ENCODE data around the gene AMER3. TPM values are rescaled to one million over a fixed set of nuclear protein-coding genes. Genes with fewer than 3 reads are reported as not detected.

Gene AMER3
- polyA plus RNA-seq, 1 donor from 2014 or later = not detected

GRCh38 chr2:130736487-130736886 is 18.9 kb upstream of the AMER3 start:
- Mint-ChIP-seq H3K27ac (no peak overlapping the region), H3K27me3 (peaks cover 1% of the 10 kb centered on the region), H3K4me3 (no peak overlapping the region), H3K4me1 (peaks cover 0 to 3% (median 0%) of the 10 kb centered on the region in 3 donors), H3K36me3 (no peaks in the 10 kb centered on the region), H3K9me3 (peaks cover 5 to 10% (median 6%) of the 10 kb centered on the region in 3 donors)

GRCh38 chr2:130737592-130737991 is 17.7 kb upstream of the AMER3 start:
- peaks cover 0 to 3% (median 0%) of the 10 kb centered on the region in 3 donors for H3K4me1 Mint-ChIP-seq
- H3K27me3 Mint-ChIP-seq = peaks cover 1% of the 10 kb centered on the region
- H3K9me3 Mint-ChIP-seq = peaks cover 5 to 10% (median 6%) of the 10 kb centered on the region in 3 donors
- no peak overlapping the region for H3K4me3 Mint-ChIP-seq
- no peaks in the 10 kb centered on the region for H3K36me3 Mint-ChIP-seq
- no peak overlapping the region for H3K27ac Mint-ChIP-seq

GRCh38 chr2:130740671-130741070 is 14.7 kb upstream of the AMER3 start:
- Mint-ChIP-seq H3K4me1 (peaks cover 0 to 3% (median 0%) of the 10 kb centered on the region in 3 donors), H3K36me3 (no peaks in the 10 kb centered on the region), H3K27me3 (peaks cover 6% of the 10 kb centered on the region), H3K27ac (no peak overlapping the region), H3K9me3 (no peaks in the 10 kb centered on the region), H3K4me3 (no peak overlapping the region)

GRCh38 chr2:130743278-130743677 is 12.1 kb upstream of the AMER3 start:
- Mint-ChIP-seq H3K36me3 (no peaks in the 10 kb centered on the region), H3K9me3 (no peaks in the 10 kb centered on the region), H3K4me1 (peaks cover 0 to 3% (median 0%) of the 10 kb centered on the region in 3 donors), H3K27me3 (peaks cover 6% of the 10 kb centered on the region), H3K4me3 (no peak overlapping the region), H3K27ac (no peak overlapping the region)

- H3K4me3 Mint-ChIP-seq = no peak overlapping the region
- H3K36me3 Mint-ChIP-seq = no peaks in the 10 kb centered on the region
- peaks cover 0 to 3% (median 0%) of the 10 kb centered on the region in 3 donors for H3K4me1 Mint-ChIP-seq
- peaks cover 6% of the 10 kb centered on the region for H3K27me3 Mint-ChIP-seq
- no peaks in the 10 kb centered on the region for H3K9me3 Mint-ChIP-seq
- no peak overlapping the region for H3K27ac Mint-ChIP-seq
Measured at GRCh38 chr2:130744287-130745117, 10.8 kb upstream of the AMER3 start.

GRCh38 chr2:130749078-130749477 is 6.3 kb upstream of the AMER3 start:
- H3K27me3 Mint-ChIP-seq = peaks cover 6% of the 10 kb centered on the region
- H3K4me3 Mint-ChIP-seq = no peak overlapping the region
- no peaks in the 10 kb centered on the region for H3K4me1 Mint-ChIP-seq
- H3K36me3 Mint-ChIP-seq = no peaks in the 10 kb centered on the region
- H3K27ac Mint-ChIP-seq = no peak overlapping the region
- no peaks in the 10 kb centered on the region for H3K9me3 Mint-ChIP-seq

- Mint-ChIP-seq H3K36me3 (no peaks in the 10 kb centered on the region), H3K9me3 (no peaks in the 10 kb centered on the region), H3K4me1 (no peaks in the 10 kb centered on the region), H3K27me3 (peaks cover 6% of the 10 kb centered on the region), H3K4me3 (no peak overlapping the region), H3K27ac (peak overlapping the region in 1 of 3 donors; percentile 9)
Measured at GRCh38 chr2:130749641-130750040, 5.7 kb upstream of the AMER3 start.

GRCh38 chr2:130754811-130755210 is 529 bp upstream of the AMER3 start:
- peaks cover 0 to 1% (median 0%) of the 10 kb centered on the region in 3 donors for H3K9me3 Mint-ChIP-seq
- H3K36me3 Mint-ChIP-seq = no peaks in the 10 kb centered on the region
- H3K4me3 Mint-ChIP-seq = peak overlapping the region in 2 of 4 donors; percentile 28 to 42
- peaks cover 27% of the 10 kb centered on the region for H3K27me3 Mint-ChIP-seq
- H3K27ac Mint-ChIP-seq = peak overlapping the region in 1 of 3 donors; percentile 50
- H3K4me1 Mint-ChIP-seq = peaks cover 0 to 4% (median 1%) of the 10 kb centered on the region in 3 donors

- H3K4me3 Mint-ChIP-seq = peak overlapping the region in 1 of 4 donors; percentile 43
- peaks cover 0 to 4% (median 1%) of the 10 kb centered on the region in 3 donors for H3K4me1 Mint-ChIP-seq
- peaks cover 0 to 1% (median 0%) of the 10 kb centered on the region in 3 donors for H3K9me3 Mint-ChIP-seq
- H3K36me3 Mint-ChIP-seq = no peaks in the 10 kb centered on the region
- no peak overlapping the region for H3K27ac Mint-ChIP-seq
- H3K27me3 Mint-ChIP-seq = peaks cover 27% of the 10 kb centered on the region
Measured at GRCh38 chr2:130756053-130756873, 923 bp downstream of the AMER3 start.

GRCh38 chr2:130756874-130757668 is 1.7 kb downstream of the AMER3 start:
- Mint-ChIP-seq H3K9me3 (peaks cover 0 to 1% (median 0%) of the 10 kb centered on the region in 3 donors), H3K4me1 (peaks cover 0 to 4% (median 1%) of the 10 kb centered on the region in 3 donors), H3K27ac (no peak overlapping the region), H3K4me3 (peak overlapping the region in 2 of 4 donors; percentile 10 to 43), H3K36me3 (no peaks in the 10 kb centered on the region), H3K27me3 (peaks cover 30% of the 10 kb centered on the region)

GRCh38 chr2:130759906-130760753 is 4.8 kb downstream of the AMER3 start:
- peaks cover 0 to 1% (median 0%) of the 10 kb centered on the region in 3 donors for H3K9me3 Mint-ChIP-seq
- H3K4me3 Mint-ChIP-seq = no peak overlapping the region

GRCh38 chr2:130760754-130761751 is 5.7 kb downstream of the AMER3 start:
- no peaks in the 10 kb centered on the region for H3K4me1 Mint-ChIP-seq
- no peak overlapping the region for H3K27ac Mint-ChIP-seq
- H3K36me3 Mint-ChIP-seq = no peaks in the 10 kb centered on the region
- peaks cover 21% of the 10 kb centered on the region for H3K27me3 Mint-ChIP-seq
- H3K4me3 Mint-ChIP-seq = no peak overlapping the region
- H3K9me3 Mint-ChIP-seq = no peaks in the 10 kb centered on the region

More at GRCh38 chr2:130759906-130760753, 4.8 kb downstream of the AMER3 start:
- peaks cover 27% of the 10 kb centered on the region for H3K27me3 Mint-ChIP-seq
- no peaks in the 10 kb centered on the region for H3K36me3 Mint-ChIP-seq
- no peak overlapping the region for H3K27ac Mint-ChIP-seq
- peaks cover 0 to 2% (median 1%) of the 10 kb centered on the region in 3 donors for H3K4me1 Mint-ChIP-seq

Data from IgD-negative memory B cell (primary cell).